IPS DF 19.7 (cell line): ENCODE measurements around the gene FOXO3.

ENCODE experiments used
- DNase-seq: peaks from one replicate; pipeline ENCODE4 v3.0.0-alpha.2; 2013; ENCODE audit warnings: low read depth, low spot score

Gene FOXO3

GRCh38 chr6:108574457-108575141, 13.9 kb downstream of the FOXO3 start:
- DNase-seq: no peak

- DNase-seq: no peak
Measured at GRCh38 chr6:108575905-108576494, 15.3 kb downstream of the FOXO3 start.

GRCh38 chr6:108576709-108577108, 16.0 kb downstream of the FOXO3 start:
- no peak for DNase-seq

- no peak for DNase-seq
Measured at GRCh38 chr6:108578166-108578565, 17.4 kb downstream of the FOXO3 start.

GRCh38 chr6:108578595-108579327, 18.0 kb downstream of the FOXO3 start:
- no peak for DNase-seq

GRCh38 chr6:108579328-108579721, 18.6 kb downstream of the FOXO3 start:
- no peak for DNase-seq

GRCh38 chr6:108580646-108581045, 19.9 kb downstream of the FOXO3 start:
- no peak for DNase-seq

GRCh38 chr6:108581237-108581931, 20.7 kb downstream of the FOXO3 start:
- no peak for DNase-seq

- no peak for DNase-seq
Measured at GRCh38 chr6:108581932-108582475, 21.3 kb downstream of the FOXO3 start.

GRCh38 chr6:108582618-108583017, 21.9 kb downstream of the FOXO3 start:
- no peak for DNase-seq

GRCh38 chr6:108584323-108584722, 23.6 kb downstream of the FOXO3 start:
- no peak for DNase-seq

GRCh38 chr6:108585359-108585758, 24.6 kb downstream of the FOXO3 start:
- DNase-seq: no peak

GRCh38 chr6:108585921-108586536, 25.3 kb downstream of the FOXO3 start:
- DNase-seq: no peak

GRCh38 chr6:108587258-108588059, 26.7 kb downstream of the FOXO3 start:
- no peak for DNase-seq

- no peak for DNase-seq
Measured at GRCh38 chr6:108588586-108588985, 27.9 kb downstream of the FOXO3 start.

GRCh38 chr6:108589244-108589791, 28.6 kb downstream of the FOXO3 start:
- peak; percentile 82 for DNase-seq

GRCh38 chr6:108591040-108591816, 30.5 kb downstream of the FOXO3 start:
- no peak for DNase-seq

GRCh38 chr6:108592371-108593337, 31.9 kb downstream of the FOXO3 start:
- no peak for DNase-seq
